Posterior vena cava (tissue), 2 donors: ENCODE data around the gene POU4F2. TPM values are rescaled to one million over a fixed set of nuclear protein-coding genes. Genes with fewer than 3 reads are reported as not detected.
"Not testable (repeated sequence)": the region's sequence is repeated elsewhere in the genome, so short reads cannot be mapped to it uniquely, and the experiment has no call there.

ENCODE experiments used
- DNase-seq: peaks from one replicate; pipeline ENCODE4 v3.0.0-alpha.2; 2020; ENCODE audit warnings: low spot score
- intact Hi-C, 2 donors: fragments of 100-400 bp; cut with DNase I; formaldehyde crosslinking; loops; one replicate each; pipeline versions ENCODE4 v1.14.1 to v1.14.2; 2022 to 2023
- total RNA-seq, 2 donors: library from RNA; stranded (reverse); fragmentation: NEBNext Ultra II Directional; extraction: Animal tissue kit (Norgen Biotek cat#: 25700); gene quantifications; one replicate each; pipeline ENCODE4 v1.2.1, GENCODE V29; 2021
- donor health status: DM: yes; HTN: yes; CAD: no.
- donor health status: DM: yes; HTN: yes; CAD: no.

Gene POU4F2
- total RNA-seq, 2 donors from 2014 or later, result not detected

DNA sequence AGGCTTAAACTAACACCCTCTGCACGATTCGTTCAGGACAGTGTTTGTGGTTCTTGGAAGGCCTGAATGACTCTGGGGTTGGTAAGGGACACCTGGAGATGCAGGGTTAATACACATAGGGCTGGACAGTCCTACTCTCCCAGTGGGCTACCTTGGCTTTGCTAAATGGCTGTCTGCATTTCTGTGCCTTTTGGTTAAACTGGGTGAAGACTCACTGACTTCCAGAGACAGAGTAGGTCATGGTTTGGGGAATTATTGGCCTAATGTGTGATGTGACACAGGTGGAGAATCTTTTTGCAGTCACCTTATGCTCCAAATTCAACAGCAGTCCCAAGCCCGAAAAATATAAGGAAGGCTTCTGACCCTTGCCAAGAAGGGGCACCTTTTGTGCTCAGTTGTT is 10.5 kb downstream of the POU4F2 start:
- intact Hi-C loops, result no loop called here
- DNase-seq, result no peak

DNA sequence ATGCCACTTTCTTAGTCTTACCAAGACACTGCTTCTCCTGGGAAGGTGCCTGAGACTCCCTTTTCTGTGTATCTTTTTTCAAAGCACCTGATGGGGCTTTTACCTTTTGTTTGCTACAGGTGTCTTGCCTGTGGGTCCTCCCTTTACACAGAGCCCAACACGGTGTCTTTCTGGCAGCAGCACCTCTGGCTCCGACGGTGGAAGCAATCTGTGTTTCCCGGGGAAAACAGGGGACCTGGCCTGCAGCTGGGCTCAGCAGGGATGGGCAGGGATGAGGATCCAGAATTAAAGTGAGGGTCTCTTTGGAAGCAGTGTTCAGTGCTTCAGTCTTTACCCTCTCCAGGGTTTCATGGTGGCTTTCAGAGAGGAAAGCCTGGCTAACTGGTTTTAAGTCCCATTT is 11.3 kb downstream of the POU4F2 start:
- intact Hi-C loops, result no loop called here

DNA sequence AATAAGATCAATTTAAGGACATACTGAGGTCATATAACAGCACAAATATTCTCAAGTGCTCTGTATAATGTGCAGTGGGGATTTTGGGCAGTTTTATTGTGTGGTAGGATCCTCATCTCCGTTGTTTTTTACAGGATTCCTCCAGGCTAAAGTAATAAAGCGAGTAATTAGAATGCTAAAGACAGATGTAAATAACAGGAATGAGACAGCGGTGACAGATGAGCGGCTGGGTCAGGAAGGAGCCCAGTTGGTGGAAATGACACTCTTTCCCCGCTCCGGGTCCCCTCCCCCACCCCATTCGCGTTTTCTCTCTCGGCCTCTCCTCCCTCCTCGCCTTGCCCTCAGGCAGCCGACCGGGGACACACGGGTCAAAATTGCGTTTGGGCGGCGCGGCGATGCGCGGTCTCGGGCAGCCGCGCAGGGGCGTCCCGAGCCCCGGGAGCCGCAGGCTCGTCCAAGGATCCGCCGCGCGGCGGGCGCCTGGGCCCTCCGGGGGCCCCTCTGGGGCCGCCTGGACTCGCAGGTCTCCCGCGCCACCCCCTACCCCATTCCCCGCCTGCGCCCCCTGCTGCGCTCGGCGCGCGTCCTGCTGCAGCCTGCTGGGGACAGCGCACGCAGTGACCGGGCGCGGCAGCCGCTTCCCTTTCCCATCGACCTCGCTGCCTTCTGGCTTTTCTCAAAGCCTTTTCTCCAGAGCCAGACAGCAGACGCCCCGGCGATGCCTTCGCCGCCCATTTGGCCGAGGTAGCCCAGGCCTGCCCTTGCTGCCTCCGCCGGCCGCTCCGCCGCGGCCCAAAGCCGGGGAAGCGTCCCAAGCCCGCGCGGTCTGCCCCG is 16.2 kb downstream of the POU4F2 start:
- DNase-seq, result peak; percentile 78
- intact Hi-C loops, result no loop called here

More for the DNA sequence above, 11.3 kb downstream of the POU4F2 start:
- DNase-seq, result no peak

DNA sequence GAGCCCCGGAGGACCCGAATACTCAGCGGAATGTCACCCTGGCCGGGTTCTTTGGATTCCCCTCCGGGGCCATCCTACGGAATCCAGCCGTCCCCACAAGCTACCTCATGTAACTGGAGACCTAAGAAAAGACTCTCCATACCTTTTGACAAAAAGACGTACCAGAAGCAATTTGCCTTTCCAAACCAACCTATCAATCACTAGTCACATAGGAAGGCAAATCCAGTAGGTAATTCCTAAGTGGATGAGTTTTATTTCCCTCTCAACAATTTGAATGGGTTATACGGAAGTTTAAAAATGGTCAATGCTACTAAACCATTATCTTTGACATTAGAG is 16.8 kb downstream of the POU4F2 start:
- DNase-seq, result no peak
- intact Hi-C loops, result no loop called here

DNA sequence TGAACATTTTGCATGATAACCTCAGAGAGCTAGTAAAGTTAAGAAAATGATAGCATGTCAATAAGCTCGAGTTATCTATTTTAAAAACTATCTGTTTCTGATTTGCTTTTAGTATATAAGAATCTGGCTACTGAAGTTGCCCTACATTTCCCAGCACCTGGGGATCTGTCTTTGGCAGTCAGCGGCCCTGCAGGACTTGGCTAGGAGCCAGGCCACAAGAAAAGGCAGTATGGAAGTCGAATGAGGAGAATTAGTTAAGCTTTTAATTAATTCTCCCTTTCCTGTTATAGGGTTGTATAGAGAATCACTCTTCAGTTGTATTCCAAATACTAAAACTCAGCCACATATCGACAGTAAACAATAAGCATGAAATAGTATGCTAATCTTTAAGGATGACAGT is 22.7 kb downstream of the POU4F2 start:
- DNase-seq, result no peak
- intact Hi-C loops, result no loop called here

DNA sequence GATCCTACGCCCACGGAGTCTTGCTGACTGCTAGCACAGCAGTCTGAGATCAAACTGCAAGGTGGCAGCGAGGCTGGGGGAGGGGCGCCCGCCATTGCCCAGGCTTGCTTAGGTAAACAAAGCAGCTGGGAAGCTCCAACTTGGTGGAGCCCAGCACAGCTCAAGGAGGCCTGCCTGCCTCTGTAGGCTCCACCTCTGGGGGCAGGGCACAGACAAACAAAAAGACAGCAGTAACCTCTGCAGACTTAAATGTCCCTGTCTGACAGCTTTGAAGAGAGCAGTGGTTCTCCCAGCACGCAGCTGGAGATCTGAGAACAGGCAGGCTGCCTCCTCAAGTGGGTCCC is 25.2 kb downstream of the POU4F2 start:
- DNase-seq, intact Hi-C loops: not testable (repeated sequence)

DNA sequence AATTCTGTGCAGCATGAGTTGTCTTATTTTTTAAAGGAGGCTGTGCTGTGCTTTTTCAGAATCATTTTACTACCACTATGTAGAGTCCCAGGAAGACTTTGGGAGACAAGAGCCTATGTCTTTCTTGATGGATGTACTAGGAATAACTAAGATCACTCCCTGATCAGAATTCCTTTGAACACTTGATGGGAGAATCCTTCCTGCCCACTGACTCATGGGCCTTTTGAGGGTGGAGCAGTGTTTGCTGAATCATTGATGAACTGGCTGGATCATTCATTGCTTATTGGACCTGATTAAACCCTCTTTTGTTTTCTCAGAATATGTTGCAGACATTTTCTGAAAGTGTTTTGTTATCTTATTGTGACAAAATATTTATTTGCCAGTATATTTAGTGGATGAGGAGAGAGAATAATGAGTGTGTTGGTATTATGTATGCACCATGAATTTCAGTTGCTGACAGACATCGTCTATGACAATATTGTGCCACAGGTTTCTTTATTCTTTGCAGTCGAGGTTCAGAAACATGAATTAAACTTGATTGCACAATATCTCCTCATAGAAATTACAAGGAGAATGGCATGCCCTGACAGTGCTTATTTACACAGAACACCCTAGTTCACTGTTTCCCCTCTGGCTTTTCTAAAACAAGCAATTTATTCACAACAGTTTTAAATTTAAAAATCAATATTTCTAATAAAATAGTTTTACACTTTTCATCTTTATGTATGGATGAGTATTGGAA is 36.3 kb downstream of the POU4F2 start:
- no peak for DNase-seq
- intact Hi-C loops, result no loop called here

Other genes with a start within 250 kb of the POU4F2 start
- 10 to 100 TPM; 14.3 to 16.8 TPM for gene SLC10A7, start 117.0 kb upstream of the POU4F2 start, total RNA-seq